Measurements from ENCODE around the gene SYT15. TPM values are rescaled to one million over a fixed set of nuclear protein-coding genes. Genes with fewer than 3 reads are reported as not detected.

The SYT15 gene
- total RNA-seq, 1 donor from 2014 or later, result 50.9 TPM

DNA sequence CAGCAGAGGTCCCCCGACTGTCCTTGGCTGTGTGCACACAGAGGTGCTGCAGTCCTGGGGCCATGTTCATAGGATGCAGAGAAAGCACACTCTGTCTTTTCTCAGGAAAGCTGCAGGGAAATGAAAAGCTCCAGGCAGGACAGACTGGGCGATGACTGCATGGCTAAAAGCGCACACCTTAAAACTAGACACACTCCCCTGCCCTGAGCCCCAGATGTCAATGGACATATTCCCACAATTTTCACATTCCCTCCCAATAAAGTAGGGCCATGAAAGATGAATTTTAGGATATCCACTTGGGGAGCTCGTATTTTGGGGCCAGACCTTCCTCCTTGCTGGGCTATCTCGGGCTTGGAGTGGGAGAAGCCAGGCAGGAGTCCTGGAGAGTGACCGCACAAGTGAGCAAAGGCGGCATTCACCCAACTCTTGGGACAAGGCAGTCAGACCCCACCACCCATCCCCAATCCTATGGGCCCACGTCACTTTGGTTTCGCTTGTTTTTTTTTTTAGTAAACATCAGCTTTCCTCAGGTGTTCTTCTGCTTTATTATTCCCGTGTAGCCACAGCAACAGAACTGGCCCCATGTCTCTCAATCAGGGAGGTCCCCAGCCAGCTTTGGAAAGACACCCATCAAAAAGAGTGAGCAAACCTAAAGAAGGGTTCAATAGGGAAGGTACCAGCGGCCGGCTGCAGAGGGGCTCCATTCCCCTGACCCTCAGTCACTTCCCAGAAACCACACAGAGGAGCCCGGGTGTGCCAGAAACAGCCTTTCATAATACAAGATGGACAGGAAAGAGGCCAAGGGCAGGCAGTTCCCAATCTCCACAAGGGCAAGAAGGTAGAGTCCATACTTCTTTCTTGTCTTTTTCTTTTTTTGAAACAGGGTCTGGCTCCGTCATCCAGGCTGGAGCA, 35.2 kb upstream of the SYT15 start:
- DNase-seq (ENCODE audit: low spot score in 2 of 2), result peak; percentile 5 to 63
- Histone ChIP-seq H3K27me3 (no peaks in the 10 kb centered on the region), H3K4me1 (peaks cover 6 to 17% of the 10 kb centered on the region in 2 donors), H3K36me3 (no peaks in the 10 kb centered on the region), H3K27ac (no peak overlapping the region), H3K4me3 (no peak overlapping the region), H3K9me3 (no peaks in the 10 kb centered on the region)
- TF ChIP-seq CTCF (IDR thresholded peaks at IDR 0.05), result no peak
- intact Hi-C loops (cut with DNase I), result no loop called here

DNA sequence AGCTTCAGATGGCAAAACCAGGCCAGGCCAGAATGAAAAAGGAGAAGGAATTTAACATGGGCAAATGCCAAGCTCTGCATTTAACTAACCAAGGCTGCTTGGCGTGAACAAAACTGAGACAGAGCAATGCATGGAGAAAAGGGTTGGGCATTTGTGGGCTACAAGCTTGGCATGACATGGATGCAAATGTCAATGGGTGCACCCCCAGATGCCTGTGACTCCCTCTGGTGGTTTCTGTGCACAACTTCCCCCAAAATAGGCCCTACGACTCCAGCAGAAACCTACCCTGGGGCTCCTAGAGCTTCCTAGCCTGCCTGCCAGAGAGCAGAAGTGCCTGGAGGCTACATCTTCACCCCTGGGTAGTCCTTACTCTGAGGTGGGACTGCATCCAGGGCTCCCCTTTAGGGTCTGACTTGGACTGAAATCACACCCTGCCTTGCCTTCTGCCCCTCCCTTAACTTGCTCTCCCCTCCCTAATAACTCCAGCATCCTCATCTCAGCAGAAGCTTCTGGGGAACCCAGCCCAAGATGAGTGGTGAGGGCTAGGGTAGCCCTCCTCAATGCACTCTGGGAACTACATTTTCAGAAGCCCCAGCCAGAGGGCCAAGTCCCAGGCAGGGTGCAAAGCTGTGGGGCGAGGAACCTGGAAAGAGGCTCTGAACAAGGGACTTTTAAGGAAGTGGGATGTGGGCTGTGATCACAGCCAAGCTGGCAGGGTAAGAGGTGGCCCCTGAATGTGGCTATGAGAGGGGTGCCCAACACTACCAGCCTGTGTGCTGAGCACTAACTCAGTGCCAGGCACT, 33.7 kb upstream of the SYT15 start:
- H3K27me3 ChIP-seq, result no peaks in the 10 kb centered on the region
- DNase-seq (ENCODE audit: low spot score in 2 of 2), result peak; percentile 5 to 64
- peak in 1 of 3 experiments; percentile 26 for TF ChIP-seq CTCF (IDR thresholded peaks at IDR 0.05)
- intact Hi-C loops (cut with DNase I), result no loop called here
- H3K27ac ChIP-seq, result no peak overlapping the region
- peaks cover 6 to 15% of the 10 kb centered on the region in 2 donors for H3K4me1 ChIP-seq
- H3K36me3 ChIP-seq, result no peaks in the 10 kb centered on the region
- no peak overlapping the region for H3K4me3 ChIP-seq
- H3K9me3 ChIP-seq, result no peaks in the 10 kb centered on the region

DNA sequence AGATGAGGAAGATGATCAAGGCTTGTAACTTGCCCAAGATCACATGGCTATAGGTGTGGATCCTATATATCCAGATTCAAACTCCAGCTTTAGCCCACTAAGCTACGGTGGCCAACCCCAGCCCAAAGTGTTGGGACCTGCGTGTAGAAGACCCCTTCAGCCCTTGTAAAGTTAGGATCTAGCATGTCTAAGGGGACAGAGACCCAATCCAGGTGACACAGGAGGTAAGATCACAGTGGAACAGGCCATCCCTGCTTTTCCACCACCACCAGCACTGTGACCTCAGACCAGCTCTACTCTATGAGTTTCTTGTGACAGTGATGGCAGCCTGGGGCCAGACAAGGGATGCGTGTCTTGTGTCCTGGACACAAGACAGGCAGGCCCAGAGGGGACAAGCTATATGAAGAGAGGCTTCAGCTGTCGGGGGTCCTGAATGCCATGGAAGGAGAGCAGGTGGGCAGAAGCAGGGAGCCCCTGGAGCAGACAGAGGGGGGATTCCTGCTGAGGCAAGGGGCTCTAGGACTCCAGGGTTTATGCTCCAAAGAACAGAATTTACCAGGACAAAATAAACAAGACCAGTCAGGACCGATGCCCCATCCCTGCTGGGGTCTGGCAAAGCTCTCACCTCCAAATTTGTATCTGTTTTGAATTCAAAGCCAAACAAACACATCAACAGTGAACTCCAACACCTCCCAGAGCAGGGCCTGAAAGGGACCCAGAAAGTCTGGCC, 32.9 kb upstream of the SYT15 start:
- no peak overlapping the region for H3K4me3 ChIP-seq
- no peak overlapping the region for H3K27ac ChIP-seq
- intact Hi-C loops (cut with DNase I), result no loop called here
- H3K4me1 ChIP-seq, result peaks cover 5 to 8% of the 10 kb centered on the region in 2 donors
- no peak for TF ChIP-seq CTCF (IDR thresholded peaks at IDR 0.05)
- no peaks in the 10 kb centered on the region for H3K9me3 ChIP-seq
- no peaks in the 10 kb centered on the region for H3K36me3 ChIP-seq
- H3K27me3 ChIP-seq, result no peaks in the 10 kb centered on the region
- DNase-seq (ENCODE audit: low spot score in 2 of 2), result peak; percentile 7 to 56

DNA sequence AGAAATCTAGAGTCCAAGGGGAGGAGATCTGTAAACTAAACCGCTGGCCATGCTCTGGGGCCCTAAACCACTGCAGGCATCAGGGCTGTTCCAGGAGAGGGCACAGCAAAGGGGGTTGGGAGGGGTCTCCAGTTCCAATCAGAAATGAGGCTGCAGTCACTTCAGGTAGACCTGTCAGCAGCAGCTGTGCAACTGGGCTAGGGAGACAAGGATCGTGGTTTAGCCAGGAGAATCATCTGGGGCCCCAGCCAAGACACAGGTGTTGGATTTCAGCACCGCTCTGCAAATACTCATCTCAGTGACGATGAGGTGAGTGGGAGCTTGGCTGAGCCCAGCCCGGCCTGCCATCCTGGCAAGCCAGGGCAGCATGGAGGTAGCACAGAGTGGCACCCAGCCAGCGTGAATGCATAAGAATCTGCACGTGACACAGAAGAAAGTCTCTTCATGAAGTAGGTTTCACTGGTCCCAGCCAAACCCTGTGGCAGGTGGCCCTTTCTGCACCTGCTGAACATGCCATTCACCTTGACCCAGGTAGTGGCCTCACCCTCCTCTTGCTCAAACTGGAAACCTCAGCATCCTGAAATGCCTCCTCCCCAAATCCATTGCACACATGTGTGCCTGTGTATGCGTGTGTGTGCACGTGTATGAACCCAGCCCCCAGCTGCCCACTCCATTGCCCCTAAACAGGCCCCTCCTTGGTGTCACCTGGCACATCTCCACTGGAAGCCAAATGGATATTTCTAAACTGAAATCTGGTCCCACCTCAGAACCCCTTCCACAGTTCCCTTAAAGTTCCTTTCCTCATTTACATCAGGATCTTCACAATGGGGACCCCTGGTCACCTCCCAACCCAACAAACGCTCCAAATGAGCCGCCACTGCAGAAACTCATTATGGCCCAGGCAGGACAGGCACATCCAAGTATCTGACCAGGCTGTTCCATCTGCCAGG, 32.1 kb upstream of the SYT15 start:
- DNase-seq (ENCODE audit: low spot score in 2 of 2), result peak; percentile 8 to 64
- H3K27me3 ChIP-seq, result no peaks in the 10 kb centered on the region
- intact Hi-C loops (cut with DNase I), result no loop called here
- no peak overlapping the region for H3K27ac ChIP-seq
- H3K36me3 ChIP-seq, result no peaks in the 10 kb centered on the region
- H3K4me3 ChIP-seq, result no peak overlapping the region
- no peak for TF ChIP-seq CTCF (IDR thresholded peaks at IDR 0.05)
- H3K9me3 ChIP-seq, result no peaks in the 10 kb centered on the region
- peaks cover 2 to 5% of the 10 kb centered on the region in 2 donors for H3K4me1 ChIP-seq
